GM13977 (cell line): ENCODE data around the gene BRD8.
"Not testable (repeated sequence)": the region's sequence is repeated elsewhere in the genome, so short reads cannot be mapped to it uniquely, and the experiment has no call there.

Source experiments
- DNase-seq: peaks from one replicate; pipeline ENCODE4 v3.0.0; 2012; ENCODE audit warnings: low spot score
- CTCF ChIP-seq: IDR thresholded peaks from 2 replicates; pipeline ENCODE4 v1.5.1; 2012; ENCODE audit warnings: mild to moderate bottlenecking, control low read depth; ENCODE audit not compliant: insufficient read depth; ENCODE audit errors: extremely low read depth, missing control alignments
- in situ Hi-C: fragments of 300-500 bp; cut with MboI; formaldehyde crosslinking; loops from one replicate; pipeline ENCODE4 v1.12.0; 2022; ENCODE audit warnings: low sequenced_read_pairs, low pct_unique_long_range_greater_than_20kb, mixed read lengths, inconsistent platforms; ENCODE audit not compliant: unreplicated experiment

Gene BRD8

GRCh38 chr5:138170299-138170698 lies 8.1 kb downstream of the BRD8 start:
- TF ChIP-seq CTCF = no peak
- no peak for DNase-seq
- in situ Hi-C loops = no loop called here

GRCh38 chr5:138169124-138169523 lies 9.3 kb downstream of the BRD8 start:
- DNase-seq = no peak
- no peak for TF ChIP-seq CTCF
- in situ Hi-C loops = no loop called here

- in situ Hi-C loops = no loop called here
- DNase-seq = no peak
- TF ChIP-seq CTCF = no peak
Measured at GRCh38 chr5:138163721-138164120, 14.7 kb downstream of the BRD8 start.

- in situ Hi-C loops = no loop called here
- DNase-seq = no peak
- TF ChIP-seq CTCF = no peak
Measured at GRCh38 chr5:138160706-138161105, 17.7 kb downstream of the BRD8 start.

- TF ChIP-seq CTCF = no peak
- DNase-seq = no peak
- in situ Hi-C loops = no loop called here
Measured at GRCh38 chr5:138159666-138160065, 18.8 kb downstream of the BRD8 start.

- DNase-seq = no peak
- TF ChIP-seq CTCF = no peak
- in situ Hi-C loops = no loop called here
Measured at GRCh38 chr5:138157626-138158025, 20.8 kb downstream of the BRD8 start.

GRCh38 chr5:138155977-138156376 lies 22.5 kb downstream of the BRD8 start:
- DNase-seq, in situ Hi-C loops: not testable (repeated sequence)

- no peak for DNase-seq
- in situ Hi-C loops = no loop called here
- TF ChIP-seq CTCF = no peak
Measured at GRCh38 chr5:138149530-138149929, 28.9 kb downstream of the BRD8 start.
